ENCODE results near the gene GM2A. TPM values are rescaled to one million over a fixed set of nuclear protein-coding genes. Genes with fewer than 3 reads are reported as not detected.

GM2A gene
- total RNA-seq = 10 to 100 TPM in 1 of 2 donors, 1 to 10 TPM in 1; 6.0 to 13.4 TPM
- 19.2 to 20.4 reads per million in 2 donors for total RNA-seq

GRCh38 chr5:151252762-151253604 lies at the start of gene GM2A:
Gene GM2A (plus strand): TSS chr5:151253185. CDS start chr5:151253217, 32 bp downstream.
- Mint-ChIP-seq H3K4me1 (peaks cover 38% of the 10 kb centered on the region), H3K27me3 (no peaks in the 10 kb centered on the region), H3K36me3 (ENCODE audit: low read depth) (peaks cover 2% of the 10 kb centered on the region), H3K27ac (peak within 1 kb of the TSS; percentile 96), H3K4me3 (peak within 1 kb of the TSS; percentile 94)
- ATAC-seq (peak; percentile 97), DNase-seq (peak; percentile 94 to 99 (median 97))
- H3K9me3 ChIP-seq (ENCODE audit: control insufficient read depth, low read length, poor library complexity, severe bottlenecking) = no peaks in the 10 kb centered on the region

DNA sequence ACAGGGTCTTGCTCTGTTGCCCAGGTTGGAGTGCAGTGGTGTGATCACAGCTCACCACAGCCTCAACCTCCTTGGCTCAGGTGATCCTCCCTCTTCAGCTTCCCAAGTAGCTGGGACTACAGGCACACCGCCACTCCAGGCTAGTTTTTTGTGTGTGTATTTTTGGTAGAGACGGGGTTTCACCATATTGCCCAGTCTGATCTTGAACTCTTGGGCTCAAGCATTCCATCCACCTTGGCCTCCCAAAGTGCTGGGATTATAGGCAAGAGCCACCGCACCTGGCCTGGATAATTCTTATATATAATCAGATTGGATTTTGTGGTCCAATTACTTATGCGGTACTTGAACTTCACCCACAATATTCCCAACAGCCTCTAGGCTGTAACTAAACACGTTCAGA lies 48.9 kb upstream of the GM2A start:
- Mint-ChIP-seq H3K4me1 (peaks cover 28% of the 10 kb centered on the region), H3K4me3 (no peak overlapping the region), H3K27ac (no peak overlapping the region), H3K27me3 (no peaks in the 10 kb centered on the region), H3K36me3 (ENCODE audit: low read depth) (peaks cover 2% of the 10 kb centered on the region)
- DNase-seq (no peak), ATAC-seq (no peak)
- no peaks in the 10 kb centered on the region for H3K9me3 ChIP-seq (ENCODE audit: control insufficient read depth, low read length, poor library complexity, severe bottlenecking)

DNA sequence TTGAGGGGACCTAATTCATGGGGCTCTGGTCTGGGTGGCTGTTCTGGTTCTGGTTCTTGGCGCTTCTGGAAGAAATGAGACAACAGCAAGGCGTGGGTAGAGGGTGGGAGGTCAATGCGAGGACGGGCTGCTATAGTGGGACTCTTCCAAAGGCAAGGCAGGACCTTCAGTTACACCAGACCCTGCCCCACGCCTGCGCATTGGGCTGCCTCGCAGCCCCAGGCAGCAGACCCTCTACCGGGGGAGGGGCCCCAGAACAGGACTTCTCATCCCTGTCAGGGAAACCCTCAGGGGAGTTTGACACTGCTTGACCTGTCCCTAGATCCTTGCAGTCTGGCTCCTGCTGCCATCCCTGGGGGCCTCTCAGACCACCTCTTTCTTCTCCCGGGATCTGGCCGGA lies 47.6 kb upstream of the GM2A start:
- peak overlapping the region; percentile 75 for H3K27ac Mint-ChIP-seq
- no peak for DNase-seq
- H3K27me3 Mint-ChIP-seq = no peaks in the 10 kb centered on the region
- H3K4me1 Mint-ChIP-seq = peaks cover 31% of the 10 kb centered on the region
- H3K36me3 Mint-ChIP-seq (ENCODE audit: low read depth) = peaks cover 2% of the 10 kb centered on the region
- no peak overlapping the region for H3K4me3 Mint-ChIP-seq
- no peak for ATAC-seq
- H3K9me3 ChIP-seq (ENCODE audit: control insufficient read depth, low read length, poor library complexity, severe bottlenecking) = no peaks in the 10 kb centered on the region

GRCh38 chr5:151208481-151208914 lies 44.5 kb upstream of the GM2A start:
- DNase-seq (no peak), ATAC-seq (no peak)

GRCh38 chr5:151212406-151212798 lies 40.6 kb upstream of the GM2A start:
- peak overlapping the region; percentile 89 for H3K4me3 Mint-ChIP-seq
- H3K27me3 Mint-ChIP-seq = no peaks in the 10 kb centered on the region
- DNase-seq (no peak), ATAC-seq (peak; percentile 6)
- H3K4me1 Mint-ChIP-seq = peaks cover 62% of the 10 kb centered on the region
- peak overlapping the region; percentile 100 for H3K27ac Mint-ChIP-seq
- H3K36me3 Mint-ChIP-seq (ENCODE audit: low read depth) = peaks cover 7% of the 10 kb centered on the region
- no peaks in the 10 kb centered on the region for H3K9me3 ChIP-seq (ENCODE audit: control insufficient read depth, low read length, poor library complexity, severe bottlenecking)

More at GRCh38 chr5:151208481-151208914, 44.5 kb upstream of the GM2A start:
- peaks cover 4% of the 10 kb centered on the region for H3K36me3 Mint-ChIP-seq (ENCODE audit: low read depth)
- no peaks in the 10 kb centered on the region for H3K9me3 ChIP-seq (ENCODE audit: control insufficient read depth, low read length, poor library complexity, severe bottlenecking)
- H3K27me3 Mint-ChIP-seq = no peaks in the 10 kb centered on the region
- H3K4me1 Mint-ChIP-seq = peaks cover 37% of the 10 kb centered on the region
- H3K27ac Mint-ChIP-seq = peak overlapping the region; percentile 100
- no peak overlapping the region for H3K4me3 Mint-ChIP-seq

DNA sequence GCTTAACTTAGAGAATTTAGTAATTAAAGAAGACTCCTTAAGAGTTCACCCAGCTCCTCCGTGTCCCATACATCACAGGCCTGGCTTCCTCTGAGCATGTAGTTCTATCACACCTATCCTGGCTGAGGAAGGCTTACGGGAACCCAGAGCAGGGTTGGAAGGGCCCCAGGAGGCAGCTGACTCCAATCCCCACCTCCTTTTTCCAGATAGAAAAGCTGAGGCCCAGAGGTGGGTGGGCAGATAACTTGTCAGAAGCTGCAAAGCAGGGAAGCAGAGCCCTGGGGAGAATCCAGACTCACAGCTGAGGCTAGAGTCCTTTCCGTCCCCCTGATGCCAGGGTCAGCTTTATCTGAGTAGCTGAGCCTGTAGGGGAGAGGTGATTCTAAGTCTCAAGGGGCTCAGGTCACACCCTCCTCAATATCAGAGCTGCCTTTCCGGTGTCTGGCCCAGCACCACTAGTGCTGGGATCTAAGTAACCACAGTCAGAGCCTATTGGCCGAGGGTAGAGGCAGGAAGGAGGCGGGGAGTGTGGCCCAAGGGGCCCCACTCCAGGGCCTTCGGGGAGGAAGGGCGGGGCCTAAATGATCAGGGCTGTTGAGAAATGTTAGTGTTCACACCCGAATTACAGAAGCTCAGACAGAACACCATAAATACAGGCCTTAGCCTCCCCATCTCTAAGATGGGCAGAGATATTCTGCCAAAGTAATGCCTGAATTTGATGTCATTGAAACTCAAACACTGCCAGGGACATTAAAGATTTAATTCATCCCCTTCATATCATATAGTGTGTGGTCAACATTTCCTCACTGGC lies 39.0 kb upstream of the GM2A start:
- H3K9me3 ChIP-seq (ENCODE audit: control insufficient read depth, low read length, poor library complexity, severe bottlenecking) = no peaks in the 10 kb centered on the region
- no peaks in the 10 kb centered on the region for H3K27me3 Mint-ChIP-seq
- peak overlapping the region; percentile 88 for H3K4me3 Mint-ChIP-seq
- ATAC-seq = peak; percentile 83
- H3K36me3 Mint-ChIP-seq (ENCODE audit: low read depth) = peaks cover 7% of the 10 kb centered on the region
- H3K27ac Mint-ChIP-seq = peak overlapping the region; percentile 100
- peak; percentile 66 to 78 (median 67) for DNase-seq
- H3K4me1 Mint-ChIP-seq = peaks cover 66% of the 10 kb centered on the region

GRCh38 chr5:151214614-151215545 lies 38.1 kb upstream of the GM2A start:
- H3K4me3 Mint-ChIP-seq = peak overlapping the region; percentile 88
- H3K36me3 Mint-ChIP-seq (ENCODE audit: low read depth) = peaks cover 7% of the 10 kb centered on the region
- H3K27me3 Mint-ChIP-seq = no peaks in the 10 kb centered on the region
- DNase-seq = no peak
- H3K4me1 Mint-ChIP-seq = peaks cover 68% of the 10 kb centered on the region
- H3K27ac Mint-ChIP-seq = peak overlapping the region; percentile 100
- no peaks in the 10 kb centered on the region for H3K9me3 ChIP-seq (ENCODE audit: control insufficient read depth, low read length, poor library complexity, severe bottlenecking)
- ATAC-seq = peak; percentile 10

GRCh38 chr5:151215546-151215880 lies 37.5 kb upstream of the GM2A start:
- H3K4me1 Mint-ChIP-seq = peaks cover 74% of the 10 kb centered on the region
- no peak for DNase-seq
- H3K27me3 Mint-ChIP-seq = no peaks in the 10 kb centered on the region
- peaks cover 7% of the 10 kb centered on the region for H3K36me3 Mint-ChIP-seq (ENCODE audit: low read depth)
- H3K27ac Mint-ChIP-seq = peak overlapping the region; percentile 100
- no peak for ATAC-seq
- H3K9me3 ChIP-seq (ENCODE audit: control insufficient read depth, low read length, poor library complexity, severe bottlenecking) = no peaks in the 10 kb centered on the region
- peak overlapping the region; percentile 88 for H3K4me3 Mint-ChIP-seq

DNA sequence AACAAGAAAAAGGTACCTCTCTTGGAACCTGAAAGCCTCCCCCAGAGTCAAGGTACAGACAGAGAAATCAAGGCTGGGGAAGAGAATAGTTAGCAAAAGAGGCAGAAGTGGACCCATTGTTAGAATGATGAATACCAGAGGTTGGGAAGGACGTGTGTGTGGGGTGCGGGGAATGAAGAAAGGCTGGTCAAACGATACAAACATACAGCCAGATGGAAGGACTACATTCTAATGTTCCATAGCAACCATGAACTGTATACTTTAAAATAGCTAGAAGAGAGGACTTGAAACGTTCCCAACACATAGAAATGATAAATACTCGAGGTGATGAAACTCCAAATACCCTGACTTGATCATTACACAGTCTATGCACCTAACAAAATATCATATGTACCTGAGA lies 36.2 kb upstream of the GM2A start:
- peak overlapping the region; percentile 5 for H3K4me3 Mint-ChIP-seq
- H3K9me3 ChIP-seq (ENCODE audit: control insufficient read depth, low read length, poor library complexity, severe bottlenecking) = no peaks in the 10 kb centered on the region
- peak overlapping the region; percentile 100 for H3K27ac Mint-ChIP-seq
- no peaks in the 10 kb centered on the region for H3K27me3 Mint-ChIP-seq
- peaks cover 7% of the 10 kb centered on the region for H3K36me3 Mint-ChIP-seq (ENCODE audit: low read depth)
- ATAC-seq = no peak
- peaks cover 77% of the 10 kb centered on the region for H3K4me1 Mint-ChIP-seq
- no peak for DNase-seq

DNA sequence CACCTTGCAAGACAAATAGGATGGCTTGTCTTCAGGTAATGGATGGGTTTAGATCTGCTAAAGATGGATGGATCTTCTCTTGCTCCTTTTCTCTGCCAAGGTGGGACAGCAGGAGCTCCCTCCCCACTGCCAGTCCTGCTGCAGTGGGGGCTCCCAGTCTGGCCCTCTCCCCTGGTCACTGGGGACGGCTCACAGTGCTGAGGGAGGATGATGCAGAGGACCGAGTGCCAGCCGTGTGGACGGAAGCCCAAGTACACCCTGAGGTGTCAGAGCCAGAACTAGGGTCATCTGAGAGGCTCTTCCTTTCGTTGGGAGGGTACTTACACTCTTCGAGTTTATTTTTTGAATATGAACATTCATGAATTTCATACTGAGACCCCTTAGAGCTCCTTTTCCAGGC lies 34.8 kb upstream of the GM2A start:
- peaks cover 79% of the 10 kb centered on the region for H3K4me1 Mint-ChIP-seq

GRCh38 chr5:151219138-151219537 lies 33.8 kb upstream of the GM2A start:
- no peak for ATAC-seq
- Mint-ChIP-seq H3K4me1 (peaks cover 75% of the 10 kb centered on the region), H3K36me3 (ENCODE audit: low read depth) (peaks cover 5% of the 10 kb centered on the region), H3K27ac (peak overlapping the region; percentile 100), H3K27me3 (no peaks in the 10 kb centered on the region), H3K4me3 (peak overlapping the region; percentile 73)
- DNase-seq = no peak
- no peaks in the 10 kb centered on the region for H3K9me3 ChIP-seq (ENCODE audit: control insufficient read depth, low read length, poor library complexity, severe bottlenecking)

More for the DNA sequence above, 34.8 kb upstream of the GM2A start:
- ATAC-seq = no peak
- peaks cover 5% of the 10 kb centered on the region for H3K36me3 Mint-ChIP-seq (ENCODE audit: low read depth)
- H3K9me3 ChIP-seq (ENCODE audit: control insufficient read depth, low read length, poor library complexity, severe bottlenecking) = no peaks in the 10 kb centered on the region
- peak overlapping the region; percentile 100 for H3K27ac Mint-ChIP-seq
- peak overlapping the region; percentile 10 for H3K4me3 Mint-ChIP-seq
- DNase-seq = no peak
- H3K27me3 Mint-ChIP-seq = no peaks in the 10 kb centered on the region

GRCh38 chr5:151219789-151220188 lies 33.2 kb upstream of the GM2A start:
- no peak for DNase-seq
- Mint-ChIP-seq H3K27me3 (no peaks in the 10 kb centered on the region), H3K4me1 (peaks cover 73% of the 10 kb centered on the region), H3K36me3 (ENCODE audit: low read depth) (peaks cover 5% of the 10 kb centered on the region), H3K4me3 (peak overlapping the region; percentile 59), H3K27ac (peak overlapping the region; percentile 100)
- no peaks in the 10 kb centered on the region for H3K9me3 ChIP-seq (ENCODE audit: control insufficient read depth, low read length, poor library complexity, severe bottlenecking)
- no peak for ATAC-seq

Data from T-helper 17 cell (primary cell).